Measurements from ENCODE around the gene AHNAK2. TPM values are rescaled to one million over a fixed set of nuclear protein-coding genes. Genes with fewer than 3 reads are reported as not detected.
"Not testable (repeated sequence)": the region's sequence is repeated elsewhere in the genome, so short reads cannot be mapped to it uniquely, and the experiment has no call there.

AHNAK2 gene
- total and polyA plus RNA-seq, 2 donors (not counting 1 experiment from before 2014, with no cell fraction given) = 6.6 to 106 TPM

- H3K27me3 ChIP-seq (ENCODE audit: control insufficient read depth, insufficient read depth, low read length) = peaks cover 2% of the 10 kb centered on the region
- H3K79me2 ChIP-seq (ENCODE audit: control insufficient read depth, insufficient read depth, low read length) = no peaks in the 10 kb centered on the region
- H3K4me2 ChIP-seq (ENCODE audit: extremely low read depth, insufficient read depth, low read length) = no peak overlapping the region
- no peaks in the 10 kb centered on the region for H3K4me1 ChIP-seq (ENCODE audit: control insufficient read depth, extremely low read depth, insufficient read depth, low read length)
- H3K36me3 ChIP-seq (ENCODE audit: control insufficient read depth, insufficient read depth, low read length) = no peaks in the 10 kb centered on the region
- no peak overlapping the region for H3K9ac ChIP-seq (ENCODE audit: insufficient read depth, low read length)
- H4K20me1 ChIP-seq (ENCODE audit: control insufficient read depth, extremely low read depth, insufficient read depth, low read length) = no peaks in the 10 kb centered on the region
- no peak overlapping the region for H2AFZ ChIP-seq (ENCODE audit: low read length)
- H3K4me3 ChIP-seq (replicated peaks in 1 of 4; ENCODE audit: control extremely low read depth in 1 of 4, insufficient read depth in 1 of 4, low read depth in 3 of 4, low read length in 4 of 4) = no peak overlapping the region
- DNase-seq (ENCODE audit: low read depth in 2 of 2) = no peak
- H3K27ac ChIP-seq (ENCODE audit: insufficient read depth, low read length) = no peak overlapping the region
- H3K9me3 ChIP-seq (ENCODE audit: control insufficient read depth, insufficient read depth, low read depth, low read length) = no peaks in the 10 kb centered on the region
- TF ChIP-seq CTCF (conservative IDR thresholded peaks at IDR 0.05 in 1 of 2, IDR thresholded peaks at IDR 0.05 in 1 of 2; ENCODE audit: low read depth in 1 of 2, low read length in 2 of 2) = no peak
- TF ChIP-seq EZH2 (IDR thresholded peaks at IDR 0.05; ENCODE audit: low read length, missing control alignments) = no peak
Measured at GRCh38 chr14:104913435-104913834, 64.7 kb downstream of the AHNAK2 start.

GRCh38 chr14:104912053-104912452, 66.1 kb downstream of the AHNAK2 start:
- TF ChIP-seq EZH2 (IDR thresholded peaks at IDR 0.05; ENCODE audit: low read length, missing control alignments) (no peak), CTCF (conservative IDR thresholded peaks at IDR 0.05 in 1 of 2, IDR thresholded peaks at IDR 0.05 in 1 of 2; ENCODE audit: low read depth in 1 of 2, low read length in 2 of 2) (no peak)
- DNase-seq (ENCODE audit: low read depth in 2 of 2) = no peak
- Histone ChIP-seq H3K4me2 (ENCODE audit: extremely low read depth, insufficient read depth, low read length) (no peak overlapping the region), H3K36me3 (ENCODE audit: control insufficient read depth, insufficient read depth, low read length) (no peaks in the 10 kb centered on the region), H3K4me1 (ENCODE audit: control insufficient read depth, extremely low read depth, insufficient read depth, low read length) (no peaks in the 10 kb centered on the region), H4K20me1 (ENCODE audit: control insufficient read depth, extremely low read depth, insufficient read depth, low read length) (no peaks in the 10 kb centered on the region), H3K9me3 (ENCODE audit: control insufficient read depth, insufficient read depth, low read depth, low read length) (no peaks in the 10 kb centered on the region), H3K27ac (ENCODE audit: insufficient read depth, low read length) (no peak overlapping the region), H2AFZ (ENCODE audit: low read length) (no peak overlapping the region), H3K9ac (ENCODE audit: insufficient read depth, low read length) (no peak overlapping the region), H3K4me3 (replicated peaks in 1 of 4; ENCODE audit: control extremely low read depth in 1 of 4, insufficient read depth in 1 of 4, low read depth in 3 of 4, low read length in 4 of 4) (no peak overlapping the region), H3K79me2 (ENCODE audit: control insufficient read depth, insufficient read depth, low read length) (no peaks in the 10 kb centered on the region), H3K27me3 (ENCODE audit: control insufficient read depth, insufficient read depth, low read length) (peaks cover 5% of the 10 kb centered on the region)

- Histone ChIP-seq H3K36me3 (ENCODE audit: control insufficient read depth, insufficient read depth, low read length) (no peaks in the 10 kb centered on the region), H3K4me2 (ENCODE audit: extremely low read depth, insufficient read depth, low read length) (no peak overlapping the region), H3K4me3 (replicated peaks in 1 of 4; ENCODE audit: control extremely low read depth in 1 of 4, insufficient read depth in 1 of 4, low read depth in 3 of 4, low read length in 4 of 4) (no peak overlapping the region), H3K9me3 (ENCODE audit: control insufficient read depth, insufficient read depth, low read depth, low read length) (no peaks in the 10 kb centered on the region), H4K20me1 (ENCODE audit: control insufficient read depth, extremely low read depth, insufficient read depth, low read length) (no peaks in the 10 kb centered on the region), H3K9ac (ENCODE audit: insufficient read depth, low read length) (no peak overlapping the region), H3K4me1 (ENCODE audit: control insufficient read depth, extremely low read depth, insufficient read depth, low read length) (no peaks in the 10 kb centered on the region), H3K79me2 (ENCODE audit: control insufficient read depth, insufficient read depth, low read length) (no peaks in the 10 kb centered on the region), H2AFZ (ENCODE audit: low read length) (no peak overlapping the region), H3K27me3 (ENCODE audit: control insufficient read depth, insufficient read depth, low read length) (peaks cover 2% of the 10 kb centered on the region), H3K27ac (ENCODE audit: insufficient read depth, low read length) (no peak overlapping the region)
- TF ChIP-seq CTCF (conservative IDR thresholded peaks at IDR 0.05 in 1 of 2, IDR thresholded peaks at IDR 0.05 in 1 of 2; ENCODE audit: low read depth in 1 of 2, low read length in 2 of 2) (no peak), EZH2 (IDR thresholded peaks at IDR 0.05; ENCODE audit: low read length, missing control alignments) (no peak)
- DNase-seq (ENCODE audit: low read depth in 2 of 2) = peak; percentile 18 to 25
Measured at GRCh38 chr14:104908303-104908702, 69.9 kb downstream of the AHNAK2 start.

GRCh38 chr14:104905579-104905933, 72.6 kb downstream of the AHNAK2 start:
- H2AFZ ChIP-seq (ENCODE audit: low read length); DNase-seq (ENCODE audit: low read depth in 2 of 2); H3K27ac ChIP-seq (ENCODE audit: insufficient read depth, low read length); H3K4me2 ChIP-seq (ENCODE audit: extremely low read depth, insufficient read depth, low read length); H3K27me3 ChIP-seq (ENCODE audit: control insufficient read depth, insufficient read depth, low read length); H3K79me2 ChIP-seq (ENCODE audit: control insufficient read depth, insufficient read depth, low read length); H3K36me3 ChIP-seq (ENCODE audit: control insufficient read depth, insufficient read depth, low read length); H3K9me3 ChIP-seq (ENCODE audit: control insufficient read depth, insufficient read depth, low read depth, low read length); H3K4me3 ChIP-seq (replicated peaks in 1 of 4; ENCODE audit: control extremely low read depth in 1 of 4, insufficient read depth in 1 of 4, low read depth in 3 of 4, low read length in 4 of 4); H4K20me1 ChIP-seq (ENCODE audit: control insufficient read depth, extremely low read depth, insufficient read depth, low read length); H3K9ac ChIP-seq (ENCODE audit: insufficient read depth, low read length); H3K4me1 ChIP-seq (ENCODE audit: control insufficient read depth, extremely low read depth, insufficient read depth, low read length): not testable (repeated sequence)

Data from fibroblast of lung (primary cell).